GM04504 (cell line): ENCODE data around the gene NFKB2.

ENCODE experiments used
- DNase-seq: peaks from one replicate; pipeline ENCODE4 v3.0.0-alpha.2; 2012; ENCODE audit warnings: low read depth

The NFKB2 gene

GRCh38 chr10:102394801-102395399 is 605 bp upstream of the NFKB2 start:
- DNase-seq: no peak

GRCh38 chr10:102396317-102396650 is 779 bp downstream of the NFKB2 start:
- DNase-seq: no peak

GRCh38 chr10:102396730-102397151 is 1.2 kb downstream of the NFKB2 start:
- no peak for DNase-seq

- no peak for DNase-seq
Measured at GRCh38 chr10:102397222-102398171, 2.0 kb downstream of the NFKB2 start.

- no peak for DNase-seq
Measured at GRCh38 chr10:102398172-102399020, 2.9 kb downstream of the NFKB2 start.

- peak; percentile 65 for DNase-seq
Measured at GRCh38 chr10:102399217-102400021, 3.9 kb downstream of the NFKB2 start.

- no peak for DNase-seq
Measured at GRCh38 chr10:102400076-102400475, 4.6 kb downstream of the NFKB2 start.

- DNase-seq: no peak
Measured at GRCh38 chr10:102400598-102401341, 5.3 kb downstream of the NFKB2 start.

- no peak for DNase-seq
Measured at GRCh38 chr10:102401342-102401654, 5.8 kb downstream of the NFKB2 start.

- no peak for DNase-seq
Measured at GRCh38 chr10:102401735-102402511, 6.4 kb downstream of the NFKB2 start.

GRCh38 chr10:102402512-102402896 is 7.0 kb downstream of the NFKB2 start:
- DNase-seq: no peak

GRCh38 chr10:102403115-102403514 is 7.6 kb downstream of the NFKB2 start:
- DNase-seq: no peak

GRCh38 chr10:102404361-102405107 is 9.0 kb downstream of the NFKB2 start:
- DNase-seq: no peak

GRCh38 chr10:102405108-102405571 is 9.6 kb downstream of the NFKB2 start:
- no peak for DNase-seq

- DNase-seq: no peak
Measured at GRCh38 chr10:102405632-102406031, 10.1 kb downstream of the NFKB2 start.

GRCh38 chr10:102406815-102407214 is 11.3 kb downstream of the NFKB2 start:
- DNase-seq: no peak

GRCh38 chr10:102407425-102408130 is 12.1 kb downstream of the NFKB2 start:
- no peak for DNase-seq

- DNase-seq: no peak
Measured at GRCh38 chr10:102408131-102408727, 12.7 kb downstream of the NFKB2 start.
